Measurements from ENCODE around the gene CABP4.

GRCh38 chr11:67409781-67410368 lies 45.3 kb upstream of the CABP4 start:
- no peak for TF ChIP-seq CTCF (IDR thresholded peaks at IDR 0.05)
- TF ChIP-seq POLR2A (IDR thresholded peaks at IDR 0.05), result no peak

Data from uterus (tissue), 2 donors.